ENCODE data around the gene EYA2.

- TF ChIP-seq CTCF (conservative IDR thresholded peaks at IDR 0.05; ENCODE audit: low read length) (no peak), EZH2phosphoT487 (IDR thresholded peaks at IDR 0.05; ENCODE audit: borderline replicate concordance) (no peak)
These were observed 312.5 kb downstream of the EYA2 start for GRCh38 chr20:47206962-47207641.

All from Loucy (cell line).